GM19239 (cell line): Measurements from ENCODE around the gene KIAA0513.

Experiments used
- DNase-seq: peaks from one replicate; pipeline ENCODE4 v3.0.0; 2011; ENCODE audit warnings: low spot score; ENCODE audit not compliant: insufficient read length
- FAIRE-seq: peaks from 2 replicates; lab custom pipeline; 2011; peaks lifted over from hg19 to GRCh38; lab: Jason Lieb, UNC

KIAA0513 gene

GRCh38 chr16:85064186-85064585 lies 36.6 kb downstream of the KIAA0513 start:
- no peak for DNase-seq
- FAIRE-seq, result no peak

- no peak for FAIRE-seq
These were observed 37.5 kb downstream of the KIAA0513 start for GRCh38 chr16:85065099-85065498.

GRCh38 chr16:85066346-85066885 lies 38.8 kb downstream of the KIAA0513 start:
- FAIRE-seq (no peak), DNase-seq (no peak)

More at GRCh38 chr16:85065099-85065498, 37.5 kb downstream of the KIAA0513 start:
- no peak for DNase-seq

- FAIRE-seq (no peak), DNase-seq (no peak)
These were observed 39.4 kb downstream of the KIAA0513 start for GRCh38 chr16:85067024-85067423.

GRCh38 chr16:85067426-85067825 lies 39.8 kb downstream of the KIAA0513 start:
- FAIRE-seq (no peak), DNase-seq (no peak)

GRCh38 chr16:85068746-85069145 lies 41.2 kb downstream of the KIAA0513 start:
- no peak for FAIRE-seq
- DNase-seq, result no peak

- DNase-seq (no peak), FAIRE-seq (no peak)
These were observed 41.6 kb downstream of the KIAA0513 start for GRCh38 chr16:85069171-85069570.

GRCh38 chr16:85072076-85072860 lies 44.7 kb downstream of the KIAA0513 start:
- DNase-seq (no peak), FAIRE-seq (no peak)

- no peak for FAIRE-seq
- DNase-seq, result no peak
These were observed 45.4 kb downstream of the KIAA0513 start for GRCh38 chr16:85072947-85073346.

- FAIRE-seq, result no peak
These were observed 46.8 kb downstream of the KIAA0513 start for GRCh38 chr16:85074225-85074914.

GRCh38 chr16:85075236-85075924 lies 47.8 kb downstream of the KIAA0513 start:
- FAIRE-seq, result no peak
- no peak for DNase-seq

More at GRCh38 chr16:85074225-85074914, 46.8 kb downstream of the KIAA0513 start:
- no peak for DNase-seq

GRCh38 chr16:85077039-85077438 lies 49.4 kb downstream of the KIAA0513 start:
- DNase-seq (no peak), FAIRE-seq (no peak)

GRCh38 chr16:85077576-85078125 lies 50.1 kb downstream of the KIAA0513 start:
- FAIRE-seq, result no peak
- no peak for DNase-seq

GRCh38 chr16:85078226-85078625 lies 50.6 kb downstream of the KIAA0513 start:
- no peak for DNase-seq
- no peak for FAIRE-seq

- no peak for DNase-seq
- FAIRE-seq, result no peak
These were observed 51.4 kb downstream of the KIAA0513 start for GRCh38 chr16:85078952-85079351.

- FAIRE-seq, result no peak
- DNase-seq, result no peak
These were observed 52.4 kb downstream of the KIAA0513 start for GRCh38 chr16:85079785-85080570.

- FAIRE-seq, result no peak
- DNase-seq, result no peak
These were observed 53.4 kb downstream of the KIAA0513 start for GRCh38 chr16:85081038-85081437.

- FAIRE-seq (no peak), DNase-seq (no peak)
These were observed 54.2 kb downstream of the KIAA0513 start for GRCh38 chr16:85081765-85082164.

GRCh38 chr16:85082173-85083050 lies 54.8 kb downstream of the KIAA0513 start:
- DNase-seq (no peak), FAIRE-seq (peak; percentile 40)
